ENCODE data around the gene ATP2A3. TPM values are rescaled to one million over a fixed set of nuclear protein-coding genes. Genes with fewer than 3 reads are reported as not detected.

The ATP2A3 gene
- total and polyA plus RNA-seq, 2 donors (not counting 3 experiments of a cell fraction or from before 2014, with no cell fraction given): 0.37 to 0.55 TPM

- Histone ChIP-seq H3K79me2 (ENCODE audit: control insufficient read depth, insufficient read depth, low read length) (no peaks in the 10 kb centered on the region), H3K9me1 (replicated peaks; ENCODE audit: control insufficient read depth, extremely low read depth, insufficient read depth, low read length) (no peaks in the 10 kb centered on the region), H3K27ac (ENCODE audit: insufficient read depth, low read depth, low read length) (no peak overlapping the region), H3K4me3 (replicated peaks in 1 of 3; ENCODE audit: insufficient read depth in 1 of 3, low read depth in 1 of 3, low read length in 3 of 3) (no peak overlapping the region), H3K9me3 (replicated peaks; ENCODE audit: control insufficient read depth, insufficient read depth, low read length) (no peaks in the 10 kb centered on the region), H3K4me1 (ENCODE audit: control insufficient read depth, extremely low read depth, insufficient read depth, low read length) (peaks cover 9% of the 10 kb centered on the region), H3K36me3 (ENCODE audit: control insufficient read depth in 2 of 2, extremely low read depth in 1 of 2, insufficient read depth in 2 of 2, low read length in 2 of 2) (peaks cover 0 to 1% of the 10 kb centered on the region in 2 experiments), H3K4me2 (ENCODE audit: insufficient read depth, low read length) (no peak overlapping the region), H2AFZ (ENCODE audit: low read depth, low read length) (no peak overlapping the region), H3K9ac (replicated peaks; ENCODE audit: extremely low read depth, insufficient read depth, low read length) (no peak overlapping the region), H4K20me1 (replicated peaks; ENCODE audit: control insufficient read depth, extremely low read depth, insufficient read depth, low read length) (no peaks in the 10 kb centered on the region), H3K27me3 (ENCODE audit: control insufficient read depth in 2 of 2, insufficient read depth in 2 of 2, low read length in 2 of 2) (no peaks in the 10 kb centered on the region)
- dilution Hi-C loops (cut with MboI; ENCODE audit: extremely low pct_ligation_motif_present, low sequenced_read_pairs): no loop called here
- BruUV-seq (replicated peaks): no TSS peak
- CTCF ChIA-PET: interaction anchor here (1.8 to 7.3 kb wide), 3 partner anchors 21 to 88 kb away, joined by 4 to 84 read pairs (median 37); no protein-coding TSS in a partner anchor
- TF ChIP-seq EZH2 (IDR thresholded peaks at IDR 0.05; ENCODE audit: borderline replicate concordance, low read depth, low read length, severe bottlenecking): no peak
- TF ChIP-seq CTCF (IDR thresholded peaks at IDR 0.05; ENCODE audit: extremely low read depth in 1 of 2, insufficient read depth in 1 of 2, low read depth in 1 of 2, low read length in 2 of 2): no peak
- no peak for TF ChIP-seq GATA2 (IDR thresholded peaks at IDR 0.05; ENCODE audit: insufficient read depth, insufficient read length, low read depth, low read length)
- TF ChIP-seq MAX (IDR thresholded peaks at IDR 0.05; ENCODE audit: insufficient read depth, insufficient read length): no peak
- TF ChIP-seq JUN (IDR thresholded peaks at IDR 0.05; ENCODE audit: borderline replicate concordance, insufficient read depth, insufficient read length, low read depth): no peak
- no peak for TF ChIP-seq POLR2AphosphoS5 (IDR thresholded peaks at IDR 0.05; ENCODE audit: insufficient read depth, low read depth, low read length)
- TF ChIP-seq POLR2A (IDR thresholded peaks at IDR 0.05; ENCODE audit: low read depth, low read length): no peak
- no peak for TF ChIP-seq FOS (IDR thresholded peaks at IDR 0.05; ENCODE audit: borderline replicate concordance, insufficient read depth, low read length)
- no peak for TF ChIP-seq MYC (IDR thresholded peaks at IDR 0.05; ENCODE audit: low read depth, low read length)
- DNase-seq (ENCODE audit: low read depth, low spot score) (no peak), FAIRE-seq (peak; percentile 44)
- POLR2A ChIA-PET: no interaction called here
- intact Hi-C loops (cut with micrococcal nuclease): no loop called here
These were observed 36.9 kb upstream of the ATP2A3 start for GRCh38 chr17:4001048-4001590.
